HG03469 (cell line): ENCODE data around the gene JARID2.
"Not testable (repeated sequence)": the region's sequence is repeated elsewhere in the genome, so short reads cannot be mapped to it uniquely, and the experiment has no call there.

Experiments used
- ATAC-seq: cut with Tn5 transposase; IDR thresholded peaks from one replicate; pipeline ENCODE4 v1.9.1; 2021; ENCODE audit warnings: mild to moderate bottlenecking, moderate library complexity, moderate number of reproducible peaks; ENCODE audit not compliant: unreplicated experiment

Gene JARID2

GRCh38 chr6:15305909-15306308 is 60.0 kb downstream of the JARID2 start:
- ATAC-seq: no peak

GRCh38 chr6:15308435-15309213 is 62.8 kb downstream of the JARID2 start:
- no peak for ATAC-seq

- no peak for ATAC-seq
These were observed 63.9 kb downstream of the JARID2 start for GRCh38 chr6:15309611-15310283.

- no peak for ATAC-seq
These were observed 64.8 kb downstream of the JARID2 start for GRCh38 chr6:15310680-15311079.

- ATAC-seq: no peak
These were observed 66.6 kb downstream of the JARID2 start for GRCh38 chr6:15312500-15312899.

- ATAC-seq: no peak
These were observed 67.5 kb downstream of the JARID2 start for GRCh38 chr6:15313367-15313766.

- ATAC-seq: no peak
These were observed 70.9 kb downstream of the JARID2 start for GRCh38 chr6:15316754-15317153.

GRCh38 chr6:15317251-15317650 is 71.4 kb downstream of the JARID2 start:
- no peak for ATAC-seq

GRCh38 chr6:15317934-15318902 is 72.3 kb downstream of the JARID2 start:
- ATAC-seq: no peak

- no peak for ATAC-seq
These were observed 73.8 kb downstream of the JARID2 start for GRCh38 chr6:15319677-15320076.

- no peak for ATAC-seq
These were observed 74.8 kb downstream of the JARID2 start for GRCh38 chr6:15320693-15321092.

GRCh38 chr6:15322184-15322583 is 76.3 kb downstream of the JARID2 start:
- ATAC-seq: no peak

- ATAC-seq: no peak
These were observed 77.1 kb downstream of the JARID2 start for GRCh38 chr6:15322781-15323536.

- not testable (repeated sequence) for ATAC-seq
These were observed 77.7 kb downstream of the JARID2 start for GRCh38 chr6:15323611-15324010.

GRCh38 chr6:15324427-15324985 is 78.6 kb downstream of the JARID2 start:
- no peak for ATAC-seq

- no peak for ATAC-seq
These were observed 79.7 kb downstream of the JARID2 start for GRCh38 chr6:15325540-15325955.

GRCh38 chr6:15326067-15326614 is 80.3 kb downstream of the JARID2 start:
- ATAC-seq: no peak

- no peak for ATAC-seq
These were observed 81.4 kb downstream of the JARID2 start for GRCh38 chr6:15327271-15327670.

- ATAC-seq: no peak
These were observed 83.4 kb downstream of the JARID2 start for GRCh38 chr6:15329197-15329671.
